Measurements from ENCODE around the gene DTL.

DTL gene

GRCh38 chr1:212111536-212111935 lies 76.0 kb downstream of the DTL start:
- no peak overlapping the region for H3K4me3 ChIP-seq (ENCODE audit: low read depth, low read length)
- H3K27me3 ChIP-seq (ENCODE audit: control insufficient read depth, insufficient read depth, low read length): no peaks in the 10 kb centered on the region
- H3K4me2 ChIP-seq (ENCODE audit: low read length): no peak overlapping the region
- H3K79me2 ChIP-seq: no peaks in the 10 kb centered on the region
- H3K9me3 ChIP-seq (ENCODE audit: control insufficient read depth, low read length): no peaks in the 10 kb centered on the region
- H3K27ac ChIP-seq: no peak overlapping the region
- no peaks in the 10 kb centered on the region for H3K36me3 ChIP-seq (ENCODE audit: control insufficient read depth, insufficient read depth, low read length)
- H3K9ac ChIP-seq: no peak overlapping the region
- H3K4me1 ChIP-seq: no peaks in the 10 kb centered on the region
- H2AFZ ChIP-seq: no peak overlapping the region
- no peak for TF ChIP-seq CTCF (IDR thresholded peaks at IDR 0.05)

GRCh38 chr1:212113706-212114105 lies 78.2 kb downstream of the DTL start:
- no peak for TF ChIP-seq CTCF (IDR thresholded peaks at IDR 0.05)
- Histone ChIP-seq H3K27ac (no peak overlapping the region), H3K4me2 (ENCODE audit: low read length) (no peak overlapping the region), H2AFZ (no peak overlapping the region), H3K4me3 (ENCODE audit: low read depth, low read length) (no peak overlapping the region), H3K4me1 (no peaks in the 10 kb centered on the region), H3K9me3 (ENCODE audit: control insufficient read depth, low read length) (no peaks in the 10 kb centered on the region), H3K36me3 (ENCODE audit: control insufficient read depth, insufficient read depth, low read length) (no peaks in the 10 kb centered on the region), H3K79me2 (no peaks in the 10 kb centered on the region), H3K9ac (no peak overlapping the region), H3K27me3 (ENCODE audit: control insufficient read depth, insufficient read depth, low read length) (no peaks in the 10 kb centered on the region)

- no peaks in the 10 kb centered on the region for H3K79me2 ChIP-seq
- H3K4me2 ChIP-seq (ENCODE audit: low read length): no peak overlapping the region
- no peak overlapping the region for H2AFZ ChIP-seq
- H3K4me3 ChIP-seq (ENCODE audit: low read depth, low read length): no peak overlapping the region
- H3K27me3 ChIP-seq (ENCODE audit: control insufficient read depth, insufficient read depth, low read length): no peaks in the 10 kb centered on the region
- H3K36me3 ChIP-seq (ENCODE audit: control insufficient read depth, insufficient read depth, low read length): no peaks in the 10 kb centered on the region
- no peak overlapping the region for H3K9ac ChIP-seq
- H3K4me1 ChIP-seq: no peaks in the 10 kb centered on the region
- no peak overlapping the region for H3K27ac ChIP-seq
- TF ChIP-seq CTCF (IDR thresholded peaks at IDR 0.05): no peak
- H3K9me3 ChIP-seq (ENCODE audit: control insufficient read depth, low read length): no peaks in the 10 kb centered on the region
Observed at GRCh38 chr1:212118167-212118871, 82.8 kb downstream of the DTL start.

GRCh38 chr1:212118872-212119260 lies 83.3 kb downstream of the DTL start:
- Histone ChIP-seq H3K9ac (no peak overlapping the region), H3K27ac (no peak overlapping the region), H3K4me2 (ENCODE audit: low read length) (no peak overlapping the region), H3K9me3 (ENCODE audit: control insufficient read depth, low read length) (no peaks in the 10 kb centered on the region), H3K79me2 (no peaks in the 10 kb centered on the region), H3K4me1 (no peaks in the 10 kb centered on the region), H3K27me3 (ENCODE audit: control insufficient read depth, insufficient read depth, low read length) (no peaks in the 10 kb centered on the region), H2AFZ (no peak overlapping the region), H3K4me3 (ENCODE audit: low read depth, low read length) (no peak overlapping the region), H3K36me3 (ENCODE audit: control insufficient read depth, insufficient read depth, low read length) (no peaks in the 10 kb centered on the region)
- TF ChIP-seq CTCF (IDR thresholded peaks at IDR 0.05): no peak

- no peak overlapping the region for H3K27ac ChIP-seq
Observed at GRCh38 chr1:212119397-212119837, 83.9 kb downstream of the DTL start.

More at GRCh38 chr1:212119397-212119837, 83.9 kb downstream of the DTL start:
- Histone ChIP-seq H3K36me3 (ENCODE audit: control insufficient read depth, insufficient read depth, low read length) (no peaks in the 10 kb centered on the region), H3K27me3 (ENCODE audit: control insufficient read depth, insufficient read depth, low read length) (no peaks in the 10 kb centered on the region), H3K9ac (no peak overlapping the region), H2AFZ (no peak overlapping the region), H3K4me1 (no peaks in the 10 kb centered on the region), H3K79me2 (no peaks in the 10 kb centered on the region), H3K4me3 (ENCODE audit: low read depth, low read length) (no peak overlapping the region), H3K4me2 (ENCODE audit: low read length) (no peak overlapping the region), H3K9me3 (ENCODE audit: control insufficient read depth, low read length) (no peaks in the 10 kb centered on the region)
- no peak for TF ChIP-seq CTCF (IDR thresholded peaks at IDR 0.05)
